IMR-90 (cell line): Measurements from ENCODE around the gene ADGRV1. TPM values are rescaled to one million over a fixed set of nuclear protein-coding genes. Genes with fewer than 3 reads are reported as not detected.

Source experiments
- ATAC-seq: fragments of 200-7000 bp; cut with Tn5 transposase; 2 replicates; pipeline ENCODE4 v1.9.1; 2020; ENCODE audit warnings: low read depth, mild to moderate bottlenecking, moderate library complexity
- BruUV-seq: library from RNA; stranded (reverse); fragments of 400-500 nt; replicated peaks from 2 replicates; lab custom pipeline; 2021; lab: Mats Ljungman, UMichigan
- CTCF ChIA-PET: fragments of 300-600 bp; formaldehyde crosslinking; extraction: SDS; loops from one replicate; lab custom pipeline; 2021; ENCODE audit warnings: antibody characterized with exemption; lab: Yijun Ruan, JAX
- POLR2A ChIA-PET: fragments of 300-600 bp; sonication (Branson Sonifier 250); formaldehyde crosslinking; loops from one replicate; lab custom pipeline; 2022; ENCODE audit warnings: antibody characterized with exemption; ENCODE audit not compliant: unreplicated experiment; lab: Charles Lee
- DNase-seq: peaks from one replicate; pipeline ENCODE4 v3.0.0; 2013
- H2AFZ ChIP-seq: replicated peaks from 2 replicates; pipeline ENCODE3; 2013; ENCODE audit warnings: low read length, mild to moderate bottlenecking; ENCODE audit not compliant: poor library complexity
- H2AK5ac ChIP-seq: 2 replicates; pipeline ENCODE4 v1.6.1; 2013; ENCODE audit warnings: low read depth, low read length, inconsistent platforms
- H2AK9ac ChIP-seq: replicated peaks from 2 replicates; pipeline ENCODE3; 2013; ENCODE audit warnings: mild to moderate bottlenecking, low read depth, low read length, moderate library complexity; ENCODE audit not compliant: poor library complexity
- H2BK120ac ChIP-seq: 2 replicates; pipeline ENCODE4 v1.6.1; 2013; ENCODE audit warnings: low read depth, low read length, inconsistent platforms
- H2BK15ac ChIP-seq: 3 replicates; pipeline ENCODE4 v1.6.1; 2013; ENCODE audit warnings: low read depth, low read length, inconsistent platforms
- H2BK20ac ChIP-seq: 2 replicates; pipeline ENCODE4 v1.6.1; 2013; ENCODE audit warnings: low read depth, mild to moderate bottlenecking, inconsistent platforms, low read length, moderate library complexity
- H2BK5ac ChIP-seq: 2 replicates; pipeline ENCODE4 v1.6.1; 2013; ENCODE audit warnings: mild to moderate bottlenecking, low read depth, low read length, inconsistent platforms; ENCODE audit not compliant: poor library complexity, severe bottlenecking
- H3K14ac ChIP-seq: replicated peaks from 2 replicates; pipeline ENCODE4 v1.6.1; 2013; ENCODE audit warnings: low read depth, low read length, inconsistent platforms
- H3K18ac ChIP-seq: 2 replicates; pipeline ENCODE4 v1.6.1; 2013; ENCODE audit warnings: low read depth, low read length, control low read depth
- H3K23ac ChIP-seq: 2 replicates; pipeline ENCODE4 v1.6.1; 2013; ENCODE audit warnings: low read depth, low read length, inconsistent platforms
- H3K27ac ChIP-seq: 2 replicates; pipeline ENCODE4 v1.5.1; 2013; ENCODE audit warnings: mild to moderate bottlenecking, control low read depth, low read length; ENCODE audit not compliant: insufficient read depth
- H3K27me3 ChIP-seq: 2 replicates; pipeline ENCODE4 v1.6.1; 2013; ENCODE audit warnings: low read length; ENCODE audit not compliant: control insufficient read depth, insufficient read depth
- H3K36me3 ChIP-seq: 2 replicates; pipeline ENCODE4 v1.6.1; 2013; ENCODE audit warnings: low read length, mixed read lengths; ENCODE audit not compliant: control insufficient read depth, insufficient read depth
- H3K4ac ChIP-seq: 2 replicates; pipeline ENCODE4 v1.6.1; 2013; ENCODE audit warnings: low read depth, low read length, inconsistent platforms
- H3K4me1 ChIP-seq: 2 replicates; pipeline ENCODE4 v1.6.1; 2013; ENCODE audit warnings: low read length, mixed read lengths; ENCODE audit not compliant: control insufficient read depth, insufficient read depth
- H3K4me2 ChIP-seq: 2 replicates; pipeline ENCODE4 v1.6.1; 2013; ENCODE audit warnings: low read depth, mild to moderate bottlenecking, control low read depth, low read length, moderate library complexity
- H3K4me3 ChIP-seq: 2 replicates; pipeline ENCODE4 v1.5.1; 2013; ENCODE audit warnings: low read depth, mild to moderate bottlenecking, control low read depth, low read length, moderate library complexity; ENCODE audit not compliant: insufficient read depth
- H3K56ac ChIP-seq: 2 replicates; pipeline ENCODE4 v1.6.1; 2013; ENCODE audit warnings: low read length, inconsistent platforms; ENCODE audit not compliant: insufficient read depth; ENCODE audit errors: extremely low read depth
- H3K79me1 ChIP-seq, 2 experiments: 2 replicates each; pipeline ENCODE4 v1.6.1; 2013; ENCODE audit warnings: low read length in 2 of 2, inconsistent platforms in 1 of 2, low read depth in 1 of 2
- H3K9ac ChIP-seq: 2 replicates; pipeline ENCODE4 v1.6.1; 2013; ENCODE audit warnings: low read depth, low read length, control low read depth
- H3K9me1 ChIP-seq: 2 replicates; pipeline ENCODE4 v1.6.1; 2013; ENCODE audit warnings: low read length, inconsistent platforms; ENCODE audit not compliant: insufficient read depth
- H3K9me3 ChIP-seq: 2 replicates; pipeline ENCODE4 v1.6.1; 2013; ENCODE audit warnings: low read length; ENCODE audit not compliant: control insufficient read depth, insufficient read depth
- H4K20me1 ChIP-seq: 2 replicates; pipeline ENCODE4 v1.6.1; 2013; ENCODE audit warnings: low read length, inconsistent platforms; ENCODE audit not compliant: insufficient read depth
- H4K5ac ChIP-seq: 2 replicates; pipeline ENCODE4 v1.6.1; 2013; ENCODE audit warnings: mild to moderate bottlenecking, low read depth, low read length, control low read depth
- H4K8ac ChIP-seq, 2 experiments: 2 replicates each; pipeline ENCODE4 v1.6.1; 2013; ENCODE audit warnings: low read depth in 2 of 2, low read length in 2 of 2, control low read depth in 1 of 2, inconsistent platforms in 1 of 2
- H4K91ac ChIP-seq: 2 replicates; pipeline ENCODE4 v1.6.1; 2013; ENCODE audit warnings: low read depth, low read length, inconsistent platforms; ENCODE audit not compliant: insufficient read depth
- BHLHE40 ChIP-seq: fragments of 150-350 bp; IDR thresholded peaks from 2 replicates; pipeline ENCODE4 v1.6.1; 2016; ENCODE audit warnings: mild to moderate bottlenecking, low read depth, low read length
- CEBPB ChIP-seq: IDR thresholded peaks from 2 replicates; pipeline ENCODE4 v1.6.1; 2012; ENCODE audit warnings: low read depth, low read length, improper control_type of control experiment
- CHD1 ChIP-seq: IDR thresholded peaks from 2 replicates; pipeline ENCODE4 v1.6.1; 2012; ENCODE audit warnings: low read depth, low read length, improper control_type of control experiment
- CTCF ChIP-seq: conservative IDR thresholded peaks from 2 replicates; pipeline ENCODE4 v1.5.1; 2012; ENCODE audit warnings: mild to moderate bottlenecking, low read depth, low read length, improper control_type of control experiment
- ELK1 ChIP-seq: fragments of 150-350 bp; IDR thresholded peaks from 2 replicates; pipeline ENCODE4 v1.6.1; 2016; ENCODE audit warnings: low read depth, mild to moderate bottlenecking, low read length, moderate library complexity, borderline replicate concordance
- FOS ChIP-seq: fragments of 150-350 bp; IDR thresholded peaks from 2 replicates; pipeline ENCODE4 v1.6.1; 2016; ENCODE audit warnings: low read depth, low read length
- MAFK ChIP-seq: IDR thresholded peaks from 2 replicates; pipeline ENCODE4 v1.6.1; 2012; ENCODE audit warnings: low read depth, low read length, improper control_type of control experiment
- MXI1 ChIP-seq: IDR thresholded peaks from 2 replicates; pipeline ENCODE4 v1.6.1; 2012; ENCODE audit warnings: low read depth, mild to moderate bottlenecking, low read length, moderate library complexity, borderline replicate concordance
- NFE2L2 ChIP-seq: fragments of 150-350 bp; IDR thresholded peaks from 2 replicates; pipeline ENCODE4 v1.6.1; 2016; ENCODE audit warnings: low read depth, mild to moderate bottlenecking, low read length
- RAD21 ChIP-seq: IDR thresholded peaks from 2 replicates; pipeline ENCODE4 v1.6.1; 2012; ENCODE audit warnings: low read length, improper control_type of control experiment
- RCOR1 ChIP-seq: IDR thresholded peaks from 2 replicates; pipeline ENCODE4 v1.6.1; 2012; ENCODE audit warnings: mild to moderate bottlenecking, low read length, improper control_type of control experiment; ENCODE audit not compliant: insufficient replicate concordance
- RFX5 ChIP-seq: IDR thresholded peaks from 2 replicates; pipeline ENCODE4 v1.8.0; 2012; ENCODE audit warnings: low read depth, mild to moderate bottlenecking, low read length, moderate library complexity
- SMC3 ChIP-seq: fragments of 150-350 bp; IDR thresholded peaks from 2 replicates; pipeline ENCODE4 v1.6.1; 2016; ENCODE audit warnings: low read depth, mild to moderate bottlenecking, antibody characterized with exemption, low read length, moderate library complexity
- USF2 ChIP-seq: fragments of 150-350 bp; IDR thresholded peaks from 2 replicates; pipeline ENCODE4 v1.6.1; 2017; ENCODE audit warnings: mild to moderate bottlenecking, antibody characterized with exemption, low read length, low read depth
- WGBS, 2 experiments: methylation state at CpG; one replicate each; pipeline versions ENCODE4 v1.1.5 to v1.1.7; 2013; ENCODE audit warnings: missing lambda C conversion rate in 2 of 2; ENCODE audit not compliant: insufficient read length in 1 of 2; ENCODE audit errors: extremely low coverage in 2 of 2; 5-methylcytosine and 5-hydroxymethylcytosine counted together
- dilution Hi-C: fragments of 300-500 bp; cut with HindIII; formaldehyde crosslinking; loops from one replicate; pipeline ENCODE4 v1.14.3; 2018; ENCODE audit warnings: low sequenced_read_pairs; ENCODE audit not compliant: unreplicated experiment
- in situ Hi-C: fragments of 300-500 bp; cut with MboI; formaldehyde crosslinking; loops from 3 replicates; pipeline ENCODE4 v1.14.3; 2019; ENCODE audit warnings: low sequenced_read_pairs, inconsistent platforms, mixed read lengths
- intact Hi-C: fragments of 100-400 bp; cut with micrococcal nuclease; formaldehyde crosslinking; loops from 2 replicates; pipeline ENCODE4 v1.10.0; 2022
- polyA plus RNA-seq, 3 experiments: library from polyadenylated mRNA; depleted of rRNA; stranded (reverse); fragments of >200 nt; gene quantifications; 2 replicates each; pipeline ENCODE4 v1.2.3, GENCODE V29; 2012; ENCODE audit warnings: low replicate concordance in 1 of 3
- total RNA-seq: library from RNA; depleted of rRNA; stranded (reverse); fragments of >200 nt; gene quantifications from 2 replicates; pipeline ENCODE4 v1.2.3, GENCODE V29; 2012

ADGRV1 gene
- total and polyA plus RNA-seq, 2 of the 4 experiments (the other 2 are of a cell fraction): under 0.01 TPM; not detected in 1

- no peaks in the 10 kb centered on the region for H3K4me1 ChIP-seq
- no peak overlapping the region for H2BK15ac ChIP-seq
- WGBS, 2 experiments: 30% methylated on average over 1 of the region's 4 CpGs; no CpG with 5 or more reads in 1 of the 2 experiments
- no peak overlapping the region for H3K9ac ChIP-seq
- ATAC-seq: no peak
- no peak overlapping the region for H2AK5ac ChIP-seq
- intact Hi-C loops (loop anchor here (10.0 kb wide), 1 partner anchor 522 kb away; no protein-coding TSS in a partner anchor), in situ Hi-C loops (no loop called here), dilution Hi-C loops (no loop called here)
- H3K4me2 ChIP-seq: no peak overlapping the region
- no peaks in the 10 kb centered on the region for H3K27me3 ChIP-seq
- no peaks in the 10 kb centered on the region for H3K79me1 ChIP-seq
- no peak for TF ChIP-seq CHD1
- TF ChIP-seq SMC3: no peak
- TF ChIP-seq FOS: no peak
- no peak for TF ChIP-seq MAFK
- no peak for TF ChIP-seq RCOR1
- TF ChIP-seq RAD21: no peak
- no peak for TF ChIP-seq CEBPB
- TF ChIP-seq MXI1: no peak
- no peak for TF ChIP-seq USF2
- TF ChIP-seq BHLHE40: no peak
- TF ChIP-seq NFE2L2: no peak
- TF ChIP-seq ELK1: no peak
- no peak for TF ChIP-seq RFX5
- TF ChIP-seq CTCF: no peak
- H3K4me3 ChIP-seq: no peak overlapping the region
- no peak overlapping the region for H2AK9ac ChIP-seq
- no peak overlapping the region for H2BK120ac ChIP-seq
- DNase-seq: no peak
- H3K23ac ChIP-seq: no peak overlapping the region
- H2BK20ac ChIP-seq: no peak overlapping the region
- no peak overlapping the region for H3K4ac ChIP-seq
- no peak overlapping the region for H3K18ac ChIP-seq
- no peak overlapping the region for H4K5ac ChIP-seq
- H3K27ac ChIP-seq: no peak overlapping the region
- H3K9me3 ChIP-seq: no peaks in the 10 kb centered on the region
- no peak overlapping the region for H3K56ac ChIP-seq
- no peaks in the 10 kb centered on the region for H3K36me3 ChIP-seq
- H3K14ac ChIP-seq: no peak overlapping the region
- H4K8ac ChIP-seq: no peak overlapping the region
- no TSS peak for BruUV-seq
- H4K91ac ChIP-seq: no peak overlapping the region
- H2AFZ ChIP-seq: no peak overlapping the region
- H4K20me1 ChIP-seq: no peaks in the 10 kb centered on the region
- POLR2A ChIA-PET: no interaction called here
- CTCF ChIA-PET: no interaction called here
- H3K9me1 ChIP-seq: no peaks in the 10 kb centered on the region
- no peak overlapping the region for H2BK5ac ChIP-seq
Measured at GRCh38 chr5:90786756-90787155, 228.2 kb downstream of the ADGRV1 start.
